ENCODE measurements around the gene ALDH4A1. TPM values are rescaled to one million over a fixed set of nuclear protein-coding genes. Genes with fewer than 3 reads are reported as not detected.

Gene ALDH4A1
- total and polyA plus RNA-seq, 9 of the 15 experiments (the other 6 are each of a cell fraction or from before 2014, with no cell fraction given) = 0.27 to 31.4 (median 16.6) TPM

GRCh38 chr1:18883636-18884418, 18.5 kb downstream of the ALDH4A1 start (continued):
- no peak for TF ChIP-seq ZBTB11 (CRISPR knock-in tag; IDR thresholded peaks at IDR 0.05)
- TF ChIP-seq CEBPG (CRISPR knock-in tag; IDR thresholded peaks at IDR 0.05) = no peak
- TF ChIP-seq CEBPG (tag; conservative IDR thresholded peaks at IDR 0.05 in 1 of 2, IDR thresholded peaks at IDR 0.05 in 1 of 2) = no peak
- TF ChIP-seq ZNF551 (CRISPR knock-in tag; IDR thresholded peaks at IDR 0.05) = no peak
- TF ChIP-seq POLR2G (IDR thresholded peaks at IDR 0.05; ENCODE audit: low read depth, low read length) = no peak
- no peak for TF ChIP-seq GATA2 (CRISPR knock-in tag; IDR thresholded peaks at IDR 0.05)
- TF ChIP-seq SIN3A (IDR thresholded peaks at IDR 0.05; ENCODE audit: borderline replicate concordance in 2 of 2, control insufficient read depth in 1 of 2, low read depth in 2 of 2, low read length in 2 of 2) = no peak
- TF ChIP-seq MTA1 (IDR thresholded peaks at IDR 0.05; ENCODE audit: borderline replicate concordance) = no peak
- no peak for TF ChIP-seq MITF (IDR thresholded peaks at IDR 0.05)
- no peak for TF ChIP-seq RBFOX2 (IDR thresholded peaks at IDR 0.05; ENCODE audit: low read depth, low read length)
- TF ChIP-seq NFE2 (IDR thresholded peaks at IDR 0.05; ENCODE audit: low read depth) = no peak
- TF ChIP-seq ZNF277 (CRISPR knock-in tag; IDR thresholded peaks at IDR 0.05; ENCODE audit: borderline replicate concordance) = no peak
- TF ChIP-seq ZNF785 (CRISPR knock-in tag; IDR thresholded peaks at IDR 0.05) = no peak
- TF ChIP-seq PCBP1 (IDR thresholded peaks at IDR 0.05; ENCODE audit: low read depth, low read length, poor library complexity, severe bottlenecking) = no peak
- no peak for TF ChIP-seq KLF16 (IDR thresholded peaks at IDR 0.05)
- no peak for TF ChIP-seq IRF2 (CRISPR knock-in tag; IDR thresholded peaks at IDR 0.05)
- no peak for TF ChIP-seq SREBF2 (CRISPR knock-in tag; IDR thresholded peaks at IDR 0.05)
- no peak for TF ChIP-seq ZFP1 (CRISPR knock-in tag; IDR thresholded peaks at IDR 0.05)
- TF ChIP-seq THRAP3 (IDR thresholded peaks at IDR 0.05; ENCODE audit: borderline replicate concordance) = no peak
- TF ChIP-seq ZNF830 (CRISPR knock-in tag; IDR thresholded peaks at IDR 0.05) = no peak
- TF ChIP-seq PHTF2 (CRISPR knock-in tag; IDR thresholded peaks at IDR 0.05) = no peak
- no peak for TF ChIP-seq HIVEP1 (CRISPR knock-in tag; IDR thresholded peaks at IDR 0.05)
- no peak for TF ChIP-seq CHCHD3 (CRISPR knock-in tag; IDR thresholded peaks at IDR 0.05)
- no peak for TF ChIP-seq NUFIP1 (IDR thresholded peaks at IDR 0.05; ENCODE audit: partially characterized antibody)
